ENCODE data around the gene AGAP3.

DNA sequence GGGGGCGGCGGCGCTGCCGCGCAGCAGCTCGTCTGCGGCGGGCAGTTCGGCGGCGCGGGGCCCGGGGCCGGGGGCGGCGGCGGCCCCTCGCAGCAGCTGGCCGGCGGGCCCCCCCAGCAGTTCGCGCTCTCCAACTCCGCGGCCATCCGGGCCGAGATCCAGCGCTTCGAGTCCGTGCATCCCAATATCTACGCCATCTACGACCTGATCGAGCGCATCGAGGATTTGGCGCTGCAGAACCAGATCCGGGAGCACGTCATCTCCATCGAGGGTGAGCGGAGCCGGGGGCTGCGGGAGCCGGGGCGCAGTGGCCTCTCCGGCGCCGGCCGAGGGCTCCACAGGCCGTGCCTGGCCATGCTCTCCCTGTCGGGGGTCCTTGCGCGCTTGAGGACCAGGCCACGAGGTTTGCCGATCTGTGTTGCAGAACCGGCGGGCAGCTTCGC, 548 bp downstream of the AGAP3 start:
- TF ChIP-seq, protein P1, sequence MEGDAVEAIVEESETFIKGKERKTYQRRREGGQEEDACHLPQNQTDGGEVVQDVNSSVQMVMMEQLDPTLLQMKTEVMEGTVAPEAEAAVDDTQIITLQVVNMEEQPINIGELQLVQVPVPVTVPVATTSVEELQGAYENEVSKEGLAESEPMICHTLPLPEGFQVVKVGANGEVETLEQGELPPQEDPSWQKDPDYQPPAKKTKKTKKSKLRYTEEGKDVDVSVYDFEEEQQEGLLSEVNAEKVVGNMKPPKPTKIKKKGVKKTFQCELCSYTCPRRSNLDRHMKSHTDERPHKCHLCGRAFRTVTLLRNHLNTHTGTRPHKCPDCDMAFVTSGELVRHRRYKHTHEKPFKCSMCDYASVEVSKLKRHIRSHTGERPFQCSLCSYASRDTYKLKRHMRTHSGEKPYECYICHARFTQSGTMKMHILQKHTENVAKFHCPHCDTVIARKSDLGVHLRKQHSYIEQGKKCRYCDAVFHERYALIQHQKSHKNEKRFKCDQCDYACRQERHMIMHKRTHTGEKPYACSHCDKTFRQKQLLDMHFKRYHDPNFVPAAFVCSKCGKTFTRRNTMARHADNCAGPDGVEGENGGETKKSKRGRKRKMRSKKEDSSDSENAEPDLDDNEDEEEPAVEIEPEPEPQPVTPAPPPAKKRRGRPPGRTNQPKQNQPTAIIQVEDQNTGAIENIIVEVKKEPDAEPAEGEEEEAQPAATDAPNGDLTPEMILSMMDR (IDR thresholded peaks at IDR 0.05; ENCODE audit: borderline replicate concordance, extremely low read depth, low read length, poor library complexity, severe bottlenecking) = no peak
- TF ChIP-seq EZH2 (IDR thresholded peaks at IDR 0.05; ENCODE audit: borderline replicate concordance, low read depth, low read length, severe bottlenecking) = no peak

All from DND-41 (cell line).